ENCODE results near the gene KIAA0040. TPM values are rescaled to one million over a fixed set of nuclear protein-coding genes. Genes with fewer than 3 reads are reported as not detected.

KIAA0040 gene
- total and polyA plus RNA-seq, 2 donors (not counting 1 experiment from before 2014, with no cell fraction given): 93.6 to 106 TPM

DNA sequence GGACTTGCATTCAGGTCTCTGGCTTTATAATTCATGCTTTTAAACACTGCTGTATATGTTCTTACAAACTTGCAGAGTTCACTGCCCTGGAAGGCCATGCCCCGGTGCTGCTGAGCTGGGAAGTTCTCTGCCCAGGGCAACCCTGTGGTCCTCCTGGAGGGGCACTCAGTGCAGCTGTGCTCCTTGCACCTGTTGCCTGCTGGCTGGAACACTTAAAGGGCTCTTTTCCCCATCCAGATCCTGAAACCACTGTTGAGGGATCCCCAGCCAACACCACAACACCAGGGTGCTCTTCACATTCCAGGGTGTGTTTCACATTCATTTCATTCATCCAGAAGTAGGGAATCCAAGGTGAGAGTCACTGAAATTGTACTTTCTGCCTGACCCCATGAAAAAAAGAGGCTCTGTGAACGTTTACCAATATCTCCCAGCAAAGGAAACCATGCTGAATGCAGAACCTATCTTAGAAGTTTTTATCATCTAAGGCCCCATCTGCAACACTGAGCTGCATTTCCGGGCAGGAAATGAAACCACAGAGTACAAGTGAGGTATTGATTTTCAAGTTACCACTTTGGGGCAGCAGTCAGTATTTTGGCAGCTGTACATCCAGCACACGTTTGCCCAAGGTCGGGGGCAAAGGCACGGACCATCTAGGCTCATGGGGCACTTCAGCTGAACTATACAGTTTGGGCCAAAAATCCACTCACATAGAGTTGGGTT lies 16.4 kb upstream of the KIAA0040 start:
- peak overlapping the region in 2 of 5 experiments; percentile 5 to 47 for H3K4me3 ChIP-seq (ENCODE audit: control extremely low read depth in 1 of 5, extremely low read depth in 1 of 5, insufficient read depth in 1 of 5, low read depth in 2 of 5, low read length in 4 of 5)

More for the DNA sequence above, 16.4 kb upstream of the KIAA0040 start:
- Mint-ChIP-seq H3K4me3 (peak overlapping the region; percentile 86), H3K9me3 (ENCODE audit: insufficient read depth) (no peaks in the 10 kb centered on the region), H3K4me1 (peaks cover 69% of the 10 kb centered on the region), H3K27ac (peak overlapping the region; percentile 99), H3K27me3 (no peaks in the 10 kb centered on the region)
- no peaks in the 10 kb centered on the region for H3K36me3 ChIP-seq (replicated peaks in 1 of 2; ENCODE audit: control extremely low read depth in 1 of 2, control insufficient read depth in 1 of 2, extremely low read depth in 1 of 2, insufficient read depth in 2 of 2, low read length in 1 of 2)
- no peaks in the 10 kb centered on the region for H4K20me1 ChIP-seq (ENCODE audit: control insufficient read depth, insufficient read depth, low read length, poor library complexity, severe bottlenecking)
- H3K27me3 ChIP-seq (replicated peaks in 1 of 4; ENCODE audit: control extremely low read depth in 1 of 4, control insufficient read depth in 3 of 4, insufficient read depth in 4 of 4, low read length in 3 of 4): no peaks in the 10 kb centered on the region
- H3K4me2 ChIP-seq (replicated peaks; ENCODE audit: low read depth, low read length, poor library complexity, severe bottlenecking): peak overlapping the region; percentile 76
- ChIA-PET CTCF (interaction anchor here (0.6 to 5.5 kb wide), 13 partner anchors 9 to 110 kb away, joined by 3 to 39 read pairs (median 5); no protein-coding TSS in a partner anchor), POLR2A (interaction anchor here (1.3 to 2.4 kb wide), 5 partner anchors 9 to 20 kb away, joined by 4 to 15 read pairs (median 7); partner anchors contain the start of gene KIAA0040)
- no peaks in the 10 kb centered on the region for H3K9me3 ChIP-seq (ENCODE audit: control extremely low read depth in 1 of 3, control insufficient read depth in 2 of 3, insufficient read depth in 1 of 3, low read length in 2 of 3)
- TF ChIP-seq, protein P1, sequence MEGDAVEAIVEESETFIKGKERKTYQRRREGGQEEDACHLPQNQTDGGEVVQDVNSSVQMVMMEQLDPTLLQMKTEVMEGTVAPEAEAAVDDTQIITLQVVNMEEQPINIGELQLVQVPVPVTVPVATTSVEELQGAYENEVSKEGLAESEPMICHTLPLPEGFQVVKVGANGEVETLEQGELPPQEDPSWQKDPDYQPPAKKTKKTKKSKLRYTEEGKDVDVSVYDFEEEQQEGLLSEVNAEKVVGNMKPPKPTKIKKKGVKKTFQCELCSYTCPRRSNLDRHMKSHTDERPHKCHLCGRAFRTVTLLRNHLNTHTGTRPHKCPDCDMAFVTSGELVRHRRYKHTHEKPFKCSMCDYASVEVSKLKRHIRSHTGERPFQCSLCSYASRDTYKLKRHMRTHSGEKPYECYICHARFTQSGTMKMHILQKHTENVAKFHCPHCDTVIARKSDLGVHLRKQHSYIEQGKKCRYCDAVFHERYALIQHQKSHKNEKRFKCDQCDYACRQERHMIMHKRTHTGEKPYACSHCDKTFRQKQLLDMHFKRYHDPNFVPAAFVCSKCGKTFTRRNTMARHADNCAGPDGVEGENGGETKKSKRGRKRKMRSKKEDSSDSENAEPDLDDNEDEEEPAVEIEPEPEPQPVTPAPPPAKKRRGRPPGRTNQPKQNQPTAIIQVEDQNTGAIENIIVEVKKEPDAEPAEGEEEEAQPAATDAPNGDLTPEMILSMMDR (IDR thresholded peaks at IDR 0.05): no peak
- TF ChIP-seq EZH2 (IDR thresholded peaks at IDR 0.05; ENCODE audit: borderline replicate concordance, insufficient read depth, low read depth, low read length, poor library complexity, severe bottlenecking): no peak
- DNase-seq (peak; percentile 75), ATAC-seq (ENCODE audit: low read depth) (peak; percentile 92)
- intact Hi-C loops (cut with micrococcal nuclease): loop anchor here (1.0 to 2.0 kb wide), 2 partner anchors 14 to 16 kb away; no protein-coding TSS in a partner anchor
- H3K9ac ChIP-seq (ENCODE audit: low read length): peak overlapping the region; percentile 36
- peaks cover 15% of the 10 kb centered on the region for H3K79me2 ChIP-seq (ENCODE audit: control insufficient read depth, insufficient read depth, low read length)
- H3K4me1 ChIP-seq (ENCODE audit: control insufficient read depth in 2 of 2, insufficient read depth in 2 of 2, low read length in 2 of 2): peaks cover 45 to 60% of the 10 kb centered on the region in 2 donors
- peak overlapping the region; percentile 86 to 88 for H3K27ac ChIP-seq (ENCODE audit: low read length in 2 of 2)
- 3% methylated on average over 6 of the region's 6 CpGs for WGBS (ENCODE audit: insufficient coverage)
- H2AFZ ChIP-seq (ENCODE audit: insufficient read depth, low read depth, low read length, poor library complexity, severe bottlenecking): peak overlapping the region; percentile 75

All from B cell (primary cell).